ENCODE results near the gene TXNDC11. TPM values are rescaled to one million over a fixed set of nuclear protein-coding genes. Genes with fewer than 3 reads are reported as not detected.

Gene TXNDC11
- total RNA-seq, 6 donors from 2014 or later, result 81.2 to 148 (median 117) TPM

DNA sequence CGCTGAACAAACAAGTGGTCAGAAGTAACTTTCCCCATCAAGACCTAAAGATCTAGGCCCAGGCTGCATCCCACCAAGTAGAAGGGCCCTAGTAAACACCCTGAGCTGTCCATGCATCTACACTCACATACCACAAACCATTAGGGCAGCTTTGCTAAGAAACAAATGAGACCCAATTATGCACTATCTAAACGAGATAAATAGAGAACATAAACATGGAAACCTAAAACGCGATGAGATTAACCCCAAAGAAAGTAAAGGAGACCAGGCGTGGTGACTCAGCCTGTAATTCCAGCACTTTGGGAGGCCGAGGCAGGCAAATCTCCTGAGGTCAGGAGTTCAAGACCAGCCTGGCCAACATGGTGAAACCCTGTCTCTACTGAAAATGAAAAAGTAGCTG lies 5.8 kb downstream of the TXNDC11 start:
- TF ChIP-seq POLR2AphosphoS5 (IDR thresholded peaks at IDR 0.05), result no peak
- Histone ChIP-seq H3K4me3 (no peak overlapping the region), H3K27ac (no peak overlapping the region), H3K27me3 (no peaks in the 10 kb centered on the region), H3K36me3 (peaks cover 15 to 63% (median 41%) of the 10 kb centered on the region in 4 donors), H3K4me1 (peaks cover 43 to 67% (median 54%) of the 10 kb centered on the region in 4 donors), H3K9me3 (no peaks in the 10 kb centered on the region)
- no peak for DNase-seq
- WGBS, 2 donors, result 87 to 93% methylated on average over 6 of the region's 6 CpGs
- no peak for ATAC-seq (ENCODE audit: low FRiP score in 2 of 2)

DNA sequence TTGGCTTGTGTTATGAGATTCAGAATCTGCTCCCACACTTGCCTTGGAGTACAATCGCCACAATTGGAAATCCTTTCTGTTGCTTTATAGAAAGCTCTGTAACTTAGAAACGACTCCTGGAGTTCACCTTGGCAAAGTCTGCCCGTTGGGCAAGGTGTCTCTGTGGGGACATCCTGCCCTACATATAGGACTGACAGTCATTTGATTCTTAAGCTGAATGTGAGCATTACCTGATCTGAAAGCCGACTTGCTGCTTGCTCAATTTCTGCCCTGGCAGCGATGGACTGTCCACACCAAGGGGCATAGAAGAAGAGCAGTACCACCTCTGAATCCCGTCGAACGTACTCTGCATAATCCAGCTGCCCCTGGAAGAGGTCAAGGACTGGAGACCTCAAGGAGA lies 6.9 kb downstream of the TXNDC11 start:
- peak overlapping the region in 2 of 4 donors; percentile 24 to 37 for H3K27ac ChIP-seq
- peaks cover 38 to 66% (median 49%) of the 10 kb centered on the region in 4 donors for H3K4me1 ChIP-seq
- no peaks in the 10 kb centered on the region for H3K9me3 ChIP-seq
- H3K36me3 ChIP-seq, result peaks cover 15 to 74% (median 46%) of the 10 kb centered on the region in 4 donors
- 79 to 82% methylated on average over 8 of the region's 8 CpGs for WGBS, 2 donors
- no peak for DNase-seq
- ATAC-seq (ENCODE audit: low FRiP score in 2 of 2), result no peak
- TF ChIP-seq, protein P1, sequence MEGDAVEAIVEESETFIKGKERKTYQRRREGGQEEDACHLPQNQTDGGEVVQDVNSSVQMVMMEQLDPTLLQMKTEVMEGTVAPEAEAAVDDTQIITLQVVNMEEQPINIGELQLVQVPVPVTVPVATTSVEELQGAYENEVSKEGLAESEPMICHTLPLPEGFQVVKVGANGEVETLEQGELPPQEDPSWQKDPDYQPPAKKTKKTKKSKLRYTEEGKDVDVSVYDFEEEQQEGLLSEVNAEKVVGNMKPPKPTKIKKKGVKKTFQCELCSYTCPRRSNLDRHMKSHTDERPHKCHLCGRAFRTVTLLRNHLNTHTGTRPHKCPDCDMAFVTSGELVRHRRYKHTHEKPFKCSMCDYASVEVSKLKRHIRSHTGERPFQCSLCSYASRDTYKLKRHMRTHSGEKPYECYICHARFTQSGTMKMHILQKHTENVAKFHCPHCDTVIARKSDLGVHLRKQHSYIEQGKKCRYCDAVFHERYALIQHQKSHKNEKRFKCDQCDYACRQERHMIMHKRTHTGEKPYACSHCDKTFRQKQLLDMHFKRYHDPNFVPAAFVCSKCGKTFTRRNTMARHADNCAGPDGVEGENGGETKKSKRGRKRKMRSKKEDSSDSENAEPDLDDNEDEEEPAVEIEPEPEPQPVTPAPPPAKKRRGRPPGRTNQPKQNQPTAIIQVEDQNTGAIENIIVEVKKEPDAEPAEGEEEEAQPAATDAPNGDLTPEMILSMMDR (IDR thresholded peaks at IDR 0.05), result no peak
- TF ChIP-seq EP300 (IDR thresholded peaks at IDR 0.05) (no peak), POLR2A (IDR thresholded peaks at IDR 0.05) (no peak), POLR2AphosphoS5 (IDR thresholded peaks at IDR 0.05) (no peak)
- no peaks in the 10 kb centered on the region for H3K27me3 ChIP-seq
- H3K4me3 ChIP-seq, result no peak overlapping the region

DNA sequence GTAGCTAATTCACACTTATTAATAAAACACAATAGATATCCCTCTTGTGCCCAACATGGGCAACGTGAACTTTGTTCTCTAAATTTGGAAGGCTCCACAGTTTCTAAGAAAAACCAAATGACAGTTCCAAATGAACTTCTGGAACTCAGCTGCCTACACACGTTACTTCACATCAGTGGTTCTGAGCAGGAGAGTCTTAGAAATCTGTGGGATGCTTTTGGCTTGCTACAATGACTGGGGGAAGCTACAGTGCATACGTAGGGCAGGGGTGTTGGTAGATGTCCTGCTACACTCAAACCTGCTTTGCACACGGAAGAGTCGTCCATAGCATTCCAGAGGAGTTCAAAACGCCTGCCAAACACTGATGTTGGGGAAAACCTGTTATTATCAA lies 8.0 kb downstream of the TXNDC11 start:
- Histone ChIP-seq H3K9me3 (no peaks in the 10 kb centered on the region), H3K4me3 (no peak overlapping the region), H3K36me3 (peaks cover 15 to 86% (median 50%) of the 10 kb centered on the region in 4 donors), H3K27ac (peak overlapping the region; percentile 3 to 50 (median 31)), H3K4me1 (peaks cover 32 to 66% (median 45%) of the 10 kb centered on the region in 4 donors), H3K27me3 (no peaks in the 10 kb centered on the region)
- WGBS, 2 donors, result 59 to 64% methylated on average over 6 of the region's 6 CpGs
- TF ChIP-seq, protein P1 (IDR thresholded peaks at IDR 0.05), result no peak
- no peak for TF ChIP-seq EP300 (IDR thresholded peaks at IDR 0.05)
- TF ChIP-seq POLR2AphosphoS5 (IDR thresholded peaks at IDR 0.05), result no peak
- no peak for TF ChIP-seq POLR2A (IDR thresholded peaks at IDR 0.05)
- ATAC-seq (ENCODE audit: low FRiP score in 2 of 2), result peak; percentile 42 to 46
- no peak for DNase-seq

DNA sequence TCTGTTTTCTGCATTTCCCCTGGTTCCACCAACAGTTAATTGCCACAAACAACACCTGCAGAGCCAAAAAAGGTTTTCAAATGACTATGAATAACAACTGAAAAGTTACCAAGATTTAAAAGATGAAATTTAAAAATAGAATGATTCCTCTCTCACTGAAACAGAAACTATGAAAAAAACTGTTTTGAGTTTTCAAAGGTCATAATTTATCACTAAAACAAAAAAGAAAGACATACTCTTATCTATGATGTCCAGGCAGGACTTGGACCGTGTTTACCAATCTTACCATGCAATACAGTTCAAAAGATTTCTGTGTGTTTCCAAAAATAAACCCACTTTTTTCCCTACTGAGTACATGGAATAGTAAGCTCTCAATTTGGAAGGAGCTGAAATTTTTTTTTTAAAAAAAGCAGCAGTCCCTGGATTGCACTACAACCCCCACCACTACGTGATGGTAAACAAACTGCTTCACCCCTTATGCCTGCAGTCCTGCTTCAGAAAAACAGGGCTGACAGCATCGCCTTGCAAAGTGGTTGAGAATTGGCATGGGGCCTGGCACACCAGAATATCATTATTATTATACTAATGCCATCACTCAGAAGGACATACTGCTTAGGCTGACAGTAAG lies 8.5 kb downstream of the TXNDC11 start:
- H3K27ac ChIP-seq, result peak overlapping the region; percentile 3 to 50 (median 31)
- H3K36me3 ChIP-seq, result peaks cover 15 to 91% (median 51%) of the 10 kb centered on the region in 4 donors
- peak in 1 of 2 donors; percentile 10 for ATAC-seq (ENCODE audit: low FRiP score in 2 of 2)
- no peak overlapping the region for H3K4me3 ChIP-seq
- H3K4me1 ChIP-seq, result peaks cover 28 to 66% (median 47%) of the 10 kb centered on the region in 4 donors
- TF ChIP-seq EP300 (IDR thresholded peaks at IDR 0.05) (no peak), POLR2AphosphoS5 (IDR thresholded peaks at IDR 0.05) (no peak), POLR2A (IDR thresholded peaks at IDR 0.05) (no peak)
- TF ChIP-seq, protein P1 (IDR thresholded peaks at IDR 0.05), result no peak
- H3K27me3 ChIP-seq, result no peaks in the 10 kb centered on the region
- no peaks in the 10 kb centered on the region for H3K9me3 ChIP-seq
- 25 to 35% methylated on average over 3 of the region's 3 CpGs for WGBS, 2 donors
- DNase-seq, result peak in 1 of 2 donors; percentile 37

DNA sequence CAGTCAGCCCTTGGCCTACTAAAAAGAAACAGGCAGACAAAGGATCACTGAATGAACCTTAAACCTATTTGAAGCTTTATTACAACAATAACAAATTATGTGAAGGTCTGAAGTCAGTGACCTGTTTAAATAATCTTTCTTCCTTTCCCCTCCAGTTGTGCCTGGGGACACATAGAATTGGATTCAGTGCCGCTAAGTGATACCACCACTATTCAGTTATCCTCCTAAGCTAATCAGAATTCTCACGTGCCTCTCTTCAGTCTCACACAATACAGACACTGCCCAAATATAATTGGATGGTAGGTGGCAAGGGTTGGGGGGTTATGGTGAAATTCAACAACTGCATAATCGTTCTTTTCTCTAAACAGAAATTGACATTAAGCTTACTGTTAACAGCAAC lies 11.4 kb downstream of the TXNDC11 start:
- no peak for ATAC-seq (ENCODE audit: low FRiP score in 2 of 2)

More for the DNA sequence above, 11.4 kb downstream of the TXNDC11 start:
- TF ChIP-seq POLR2A (IDR thresholded peaks at IDR 0.05) (no peak), POLR2AphosphoS5 (IDR thresholded peaks at IDR 0.05) (no peak), EP300 (IDR thresholded peaks at IDR 0.05) (no peak)
- TF ChIP-seq, protein P1 (IDR thresholded peaks at IDR 0.05), result no peak
- 79 to 84% methylated on average over 3 of the region's 3 CpGs for WGBS, 2 donors
- no peaks in the 10 kb centered on the region for H3K27me3 ChIP-seq
- DNase-seq, result no peak
- H3K36me3 ChIP-seq, result peaks cover 15 to 83% (median 47%) of the 10 kb centered on the region in 4 donors
- H3K4me1 ChIP-seq, result peaks cover 16 to 72% (median 45%) of the 10 kb centered on the region in 4 donors
- no peak overlapping the region for H3K4me3 ChIP-seq
- H3K9me3 ChIP-seq, result no peaks in the 10 kb centered on the region
- H3K27ac ChIP-seq, result peak overlapping the region in 3 of 4 donors; percentile 24 to 79 (median 50)

Data from upper lobe of left lung (tissue), 6 donors.